SK-N-MC (cell line): ENCODE data around the gene PARD3.

Experiments
- DNase-seq: peaks from one replicate; pipeline ENCODE4 v3.0.0-alpha.2; 2011; ENCODE audit warnings: low read depth, low spot score
- H3K27ac ChIP-seq: fragments of 200-600 bp; sonication (generic); 2 replicates; pipeline ENCODE4 v1.5.1; 2016; ENCODE audit warnings: mixed run types
- H3K36me3 ChIP-seq: fragments of 200-600 bp; sonication (generic); 2 replicates; pipeline ENCODE4 v1.6.1; 2017; ENCODE audit warnings: antibody characterized with exemption, low read length, mixed read lengths; ENCODE audit not compliant: insufficient read depth
- H3K4me3 ChIP-seq: fragments of 200-600 bp; sonication (generic); 2 replicates; pipeline ENCODE4 v1.5.1; 2016
- H3K9ac ChIP-seq: fragments of 200-600 bp; sonication (generic); 2 replicates; pipeline ENCODE4 v1.8.0; 2017; ENCODE audit warnings: mixed run types, mixed read lengths; ENCODE audit not compliant: insufficient read length
- H3K9me3 ChIP-seq: fragments of 200-600 bp; sonication (generic); 2 replicates; pipeline ENCODE4 v1.6.1; 2017; ENCODE audit warnings: low read depth, mild to moderate bottlenecking, antibody characterized with exemption, low read length, moderate library complexity, mixed read lengths
- EZH2 ChIP-seq: fragments of 200-600 bp; sonication (generic); IDR thresholded peaks from one replicate; pipeline ENCODE4 v1.6.1; 2017; ENCODE audit warnings: antibody characterized with exemption
- FOXP2 ChIP-seq: optimal IDR thresholded peaks from 2 replicates; pipeline ENCODE3; 2011; ENCODE audit warnings: mild to moderate bottlenecking, moderate library complexity; ENCODE audit not compliant: insufficient read depth; ENCODE audit errors: extremely low read length, control extremely low read depth
- POLR2AphosphoS5 ChIP-seq: IDR thresholded peaks from 2 replicates; pipeline ENCODE4 v1.6.1; 2012; ENCODE audit warnings: mild to moderate bottlenecking, low read depth, low read length, borderline replicate concordance

Gene PARD3

GRCh38 chr10:34486008-34486407, 329.1 kb downstream of the PARD3 start:
- no peak for DNase-seq
- Histone ChIP-seq H3K27ac (no peak overlapping the region), H3K9ac (no peak overlapping the region), H3K4me3 (no peak overlapping the region), H3K36me3 (no peaks in the 10 kb centered on the region), H3K9me3 (no peaks in the 10 kb centered on the region)
- TF ChIP-seq POLR2AphosphoS5, result no peak
- TF ChIP-seq FOXP2, result no peak
- no peak for TF ChIP-seq EZH2

- Histone ChIP-seq H3K36me3 (no peaks in the 10 kb centered on the region), H3K4me3 (no peak overlapping the region), H3K9ac (no peak overlapping the region), H3K27ac (no peak overlapping the region), H3K9me3 (no peaks in the 10 kb centered on the region)
- TF ChIP-seq FOXP2 (no peak), POLR2AphosphoS5 (no peak), EZH2 (no peak)
- no peak for DNase-seq
Measured at GRCh38 chr10:34484164-34484563, 330.9 kb downstream of the PARD3 start.

- H3K27ac ChIP-seq, result no peak overlapping the region
- H3K4me3 ChIP-seq, result no peak overlapping the region
- DNase-seq, result no peak
- no peak overlapping the region for H3K9ac ChIP-seq
- no peaks in the 10 kb centered on the region for H3K9me3 ChIP-seq
- no peaks in the 10 kb centered on the region for H3K36me3 ChIP-seq
- TF ChIP-seq EZH2 (no peak), POLR2AphosphoS5 (no peak), FOXP2 (no peak)
Measured at GRCh38 chr10:34480345-34480744, 334.8 kb downstream of the PARD3 start.

GRCh38 chr10:34479520-34480179, 335.4 kb downstream of the PARD3 start:
- DNase-seq, result no peak
- Histone ChIP-seq H3K9ac (no peak overlapping the region), H3K9me3 (no peaks in the 10 kb centered on the region), H3K4me3 (no peak overlapping the region), H3K36me3 (no peaks in the 10 kb centered on the region), H3K27ac (no peak overlapping the region)
- no peak for TF ChIP-seq FOXP2
- no peak for TF ChIP-seq EZH2
- TF ChIP-seq POLR2AphosphoS5, result no peak

- no peak overlapping the region for H3K9ac ChIP-seq
- no peak overlapping the region for H3K4me3 ChIP-seq
- H3K9me3 ChIP-seq, result no peaks in the 10 kb centered on the region
- no peak for DNase-seq
- no peak overlapping the region for H3K27ac ChIP-seq
- H3K36me3 ChIP-seq, result no peaks in the 10 kb centered on the region
- TF ChIP-seq POLR2AphosphoS5 (no peak), EZH2 (no peak), FOXP2 (no peak)
Measured at GRCh38 chr10:34477249-34477648, 337.8 kb downstream of the PARD3 start.

GRCh38 chr10:34476608-34477007, 338.5 kb downstream of the PARD3 start:
- no peak for DNase-seq
- TF ChIP-seq EZH2, result no peak
- H3K9me3 ChIP-seq, result no peaks in the 10 kb centered on the region
- no peaks in the 10 kb centered on the region for H3K36me3 ChIP-seq
- H3K27ac ChIP-seq, result no peak overlapping the region
- H3K9ac ChIP-seq, result no peak overlapping the region
- H3K4me3 ChIP-seq, result no peak overlapping the region

- H3K9ac ChIP-seq, result no peak overlapping the region
- TF ChIP-seq EZH2, result no peak
- no peak for TF ChIP-seq FOXP2
- TF ChIP-seq POLR2AphosphoS5, result no peak
- DNase-seq, result no peak
Measured at GRCh38 chr10:34475786-34476185, 339.3 kb downstream of the PARD3 start.

GRCh38 chr10:34475274-34475646, 339.8 kb downstream of the PARD3 start:
- Histone ChIP-seq H3K36me3 (no peaks in the 10 kb centered on the region), H3K27ac (peak overlapping the region; percentile 25; the same call in 1 of the 2 replicates), H3K4me3 (no peak overlapping the region), H3K9me3 (no peaks in the 10 kb centered on the region), H3K9ac (no peak overlapping the region)
- TF ChIP-seq EZH2 (no peak), POLR2AphosphoS5 (no peak), FOXP2 (no peak)
- DNase-seq, result no peak

More at GRCh38 chr10:34475786-34476185, 339.3 kb downstream of the PARD3 start:
- 0 out of 2 replicates have a peak overlapping the region, but pooled peaks have one; percentile 25 for H3K27ac ChIP-seq
- no peaks in the 10 kb centered on the region for H3K36me3 ChIP-seq
- H3K9me3 ChIP-seq, result no peaks in the 10 kb centered on the region
- no peak overlapping the region for H3K4me3 ChIP-seq

GRCh38 chr10:34474555-34475273, 340.4 kb downstream of the PARD3 start:
- Histone ChIP-seq H3K4me3 (no peak overlapping the region), H3K9ac (no peak overlapping the region), H3K9me3 (no peaks in the 10 kb centered on the region), H3K27ac (no peak overlapping the region), H3K36me3 (no peaks in the 10 kb centered on the region)
- TF ChIP-seq POLR2AphosphoS5, result no peak
- no peak for TF ChIP-seq EZH2
- no peak for TF ChIP-seq FOXP2
- DNase-seq, result no peak
